HCT116 (cell line): ENCODE measurements around the gene SORCS2. TPM values are rescaled to one million over a fixed set of nuclear protein-coding genes. Genes with fewer than 3 reads are reported as not detected.

ENCODE experiments used
- ATAC-seq: fragments of 200-7000 bp; cut with Tn5 transposase; 2 replicates; pipeline ENCODE4 v1.9.1; 2020; ENCODE audit warnings: mild to moderate bottlenecking, moderate library complexity
- BruUV-seq: library from RNA; stranded (reverse); fragments of 400-500 nt; replicated peaks from 2 replicates; lab custom pipeline; 2021; lab: Mats Ljungman, UMichigan
- CTCF ChIA-PET: fragments of 300-600 bp; sonication (Branson Sonifier 250); formaldehyde crosslinking; loops from one replicate; lab custom pipeline; 2021; ENCODE audit warnings: antibody characterized with exemption; lab: Charles Lee
- POLR2A ChIA-PET: fragments of 300-600, 350-600 bp; sonication (Branson Sonifier 250); formaldehyde crosslinking; loops from one replicate; lab custom pipeline; 2021; ENCODE audit warnings: antibody characterized with exemption; lab: Charles Lee
- RAD21 ChIA-PET, 2 experiments: fragments of 300-600 bp; sonication (Branson Sonifier 250); formaldehyde crosslinking; loops; one replicate each; lab custom pipeline; 2023; ENCODE audit warnings: low total read pairs in 2 of 2; ENCODE audit not compliant: uncharacterized antibody in 2 of 2, unreplicated experiment in 2 of 2, low non-redundant PET in 1 of 2; lab: Charles Lee
- DNase-seq: peaks from one replicate; pipeline ENCODE4 v3.0.0-alpha.2; 2010; ENCODE audit warnings: low read depth, low spot score
- H2AFZ ChIP-seq: fragments of 200-600 bp; shearing (Covaris generic), sonication (generic); 2 replicates; pipeline ENCODE4 v1.6.1; 2017; ENCODE audit warnings: low read depth, mixed run types, mixed read lengths, antibody characterized with exemption, low read length; ENCODE audit not compliant: poor library complexity, severe bottlenecking
- H3K27ac ChIP-seq: 2 replicates; pipeline ENCODE4 v1.5.1; 2012; ENCODE audit warnings: low read depth, low read length
- H3K27me3 ChIP-seq: fragments of 200-600 bp; sonication (generic); 2 replicates; pipeline ENCODE4 v1.6.1; 2016; ENCODE audit warnings: mixed run types, low read length, mixed read lengths; ENCODE audit not compliant: insufficient read depth
- H3K36me3 ChIP-seq, 2 experiments: fragments of 200-500 bp in 1 of 2; fragments of 200-600 bp in 1 of 2; sonication (Bioruptor generic) in 1 of 2; sonication (generic) in 1 of 2; 2 replicates each; pipeline versions ENCODE4 v1.5.1 to v1.6.1; 2014 to 2016; ENCODE audit warnings: low read length in 2 of 2, inconsistent platforms in 1 of 2, mixed read lengths in 1 of 2, mixed run types in 1 of 2; ENCODE audit not compliant: insufficient read depth in 2 of 2, control insufficient read depth in 1 of 2
- H3K4me1 ChIP-seq, 2 experiments: fragments of 200-600 bp in 1 of 2; sonication (generic) in 1 of 2; 2 replicates each; pipeline versions ENCODE4 v1.5.1 to v1.6.1; 2012 to 2017; ENCODE audit warnings: low read length in 2 of 2, inconsistent platforms in 1 of 2, mild to moderate bottlenecking in 1 of 2, mixed read lengths in 1 of 2, mixed run types in 1 of 2, moderate library complexity in 1 of 2; ENCODE audit not compliant: insufficient read depth in 2 of 2, control insufficient read depth in 1 of 2
- H3K4me2 ChIP-seq: fragments of 200-600 bp; sonication (generic); 2 replicates; pipeline ENCODE4 v1.6.1; 2017; ENCODE audit warnings: mixed run types, low read length, mixed read lengths
- H3K4me3 ChIP-seq, 2 experiments: fragments of 200-600 bp in 1 of 2; sonication (generic) in 1 of 2; replicated peaks in 1 of 2; 2 replicates each; pipeline ENCODE4 v1.5.1; 2011 to 2016; ENCODE audit warnings: low read length in 2 of 2, control low read depth in 1 of 2, low read depth in 1 of 2, mild to moderate bottlenecking in 1 of 2, mixed read lengths in 1 of 2, mixed run types in 1 of 2
- H3K79me2 ChIP-seq: fragments of 200-600 bp; sonication (generic); 2 replicates; pipeline ENCODE4 v1.6.1; 2017; ENCODE audit warnings: mild to moderate bottlenecking, mixed run types, low read length, moderate library complexity, mixed read lengths; ENCODE audit not compliant: insufficient read depth
- H3K9ac ChIP-seq: fragments of 200-600 bp; sonication (generic); 2 replicates; pipeline ENCODE4 v1.6.1; 2016; ENCODE audit warnings: low read length, mixed read lengths
- H3K9me2 ChIP-seq: fragments of 200-600 bp; sonication (generic), shearing (Covaris generic); 2 replicates; pipeline ENCODE4 v1.6.1; 2017; ENCODE audit warnings: mixed run types, mild to moderate bottlenecking, moderate library complexity; ENCODE audit not compliant: insufficient read depth
- H3K9me3 ChIP-seq, 2 experiments: fragments of 200-500 bp in 1 of 2; fragments of 200-600 bp in 1 of 2; sonication (Bioruptor generic) in 1 of 2; sonication (generic) in 1 of 2; 2 replicates each; pipeline ENCODE4 v1.6.1; 2014 to 2017; ENCODE audit warnings: low read length in 2 of 2, mixed read lengths in 2 of 2, inconsistent platforms in 1 of 2, low read depth in 1 of 2, mild to moderate bottlenecking in 1 of 2, mixed run types in 1 of 2, moderate library complexity in 1 of 2; ENCODE audit not compliant: control insufficient read depth in 1 of 2, insufficient read depth in 1 of 2
- H4K20me1 ChIP-seq: fragments of 200-600 bp; sonication (generic), shearing (Covaris generic); 2 replicates; pipeline ENCODE4 v1.6.1; 2017; ENCODE audit warnings: mixed run types, mild to moderate bottlenecking, moderate library complexity; ENCODE audit not compliant: insufficient read depth
- ATF3 ChIP-seq: IDR thresholded peaks from 2 replicates; pipeline ENCODE4 v1.6.1; 2012
- CBX3 ChIP-seq: IDR thresholded peaks from 2 replicates; pipeline ENCODE4 v1.6.1; 2012; ENCODE audit warnings: low read depth
- CEBPB ChIP-seq: IDR thresholded peaks from 2 replicates; pipeline ENCODE4 v1.6.1; 2012; ENCODE audit warnings: low read depth
- CTCF ChIP-seq, 3 experiments: fragments of 200-600 bp in 1 of 3; sonication (generic) in 1 of 3; IDR thresholded peaks in 2 of 3; conservative IDR thresholded peaks in 1 of 3; 2 replicates each; pipeline ENCODE4 v1.5.1; 2012 to 2017; ENCODE audit warnings: low read depth in 2 of 3, low read length in 2 of 3, antibody characterized with exemption in 1 of 3, borderline replicate concordance in 1 of 3, control low read depth in 1 of 3, mild to moderate bottlenecking in 1 of 3, mixed read lengths in 1 of 3, mixed run types in 1 of 3, moderate library complexity in 1 of 3; ENCODE audit not compliant: insufficient read depth in 1 of 3
- ELF1 ChIP-seq: IDR thresholded peaks from 2 replicates; pipeline ENCODE4 v1.6.1; 2012; ENCODE audit warnings: low read depth, borderline replicate concordance
- FOSL1 ChIP-seq: IDR thresholded peaks from 2 replicates; pipeline ENCODE4 v1.6.1; 2012; ENCODE audit warnings: low read depth
- JUND ChIP-seq: IDR thresholded peaks from 2 replicates; pipeline ENCODE4 v1.6.1; 2012
- MAX ChIP-seq: IDR thresholded peaks from 2 replicates; pipeline ENCODE4 v1.6.1; 2012
- RAD21 ChIP-seq: IDR thresholded peaks from 2 replicates; pipeline ENCODE4 v1.6.1; 2012; ENCODE audit warnings: low read depth, mild to moderate bottlenecking
- SIN3A ChIP-seq: IDR thresholded peaks from 2 replicates; pipeline ENCODE4 v1.6.1; 2012; ENCODE audit warnings: low read depth
- SP1 ChIP-seq: IDR thresholded peaks from 2 replicates; pipeline ENCODE4 v1.6.1; 2012; ENCODE audit warnings: low read depth
- SRF ChIP-seq: IDR thresholded peaks from 2 replicates; pipeline ENCODE4 v1.6.1; 2012; ENCODE audit warnings: low read depth
- TCF7L2 ChIP-seq: IDR thresholded peaks from 2 replicates; pipeline ENCODE4 v1.7.0; 2011; ENCODE audit warnings: borderline replicate concordance, inconsistent platforms; ENCODE audit not compliant: insufficient read depth, insufficient read length; ENCODE audit errors: extremely low read depth
- YY1 ChIP-seq: IDR thresholded peaks from 2 replicates; pipeline ENCODE4 v1.6.1; 2011; ENCODE audit warnings: low read length, low read depth, moderate library complexity, mild to moderate bottlenecking; ENCODE audit not compliant: insufficient replicate concordance; ENCODE audit errors: extremely low read depth
- ZBTB33 ChIP-seq: IDR thresholded peaks from 2 replicates; pipeline ENCODE4 v1.6.1; 2011; ENCODE audit warnings: mild to moderate bottlenecking, low read length, moderate library complexity; ENCODE audit not compliant: insufficient replicate concordance; ENCODE audit errors: extremely low read depth
- intact Hi-C: fragments of 100-400 bp; cut with micrococcal nuclease; formaldehyde crosslinking; loops from 2 replicates; pipeline ENCODE4 v1.10.0; 2022
- total RNA-seq: library from RNA; stranded (reverse); gene quantifications from one replicate; pipeline ENCODE4 v1.2.1, GENCODE V29; 2021; ENCODE audit not compliant: unreplicated experiment

SORCS2 gene
- total RNA-seq, 1 experiment from 2014 or later = 0.37 TPM

- Histone ChIP-seq H3K36me3 (no peaks in the 10 kb centered on the region), H3K79me2 (no peaks in the 10 kb centered on the region), H3K9me3 (no peaks in the 10 kb centered on the region), H3K4me1 (no peaks in the 10 kb centered on the region), H3K4me3 (no peak overlapping the region), H4K20me1 (no peaks in the 10 kb centered on the region), H3K9me2 (no peaks in the 10 kb centered on the region), H3K27ac (no peak overlapping the region), H2AFZ (no peak overlapping the region), H3K4me2 (no peak overlapping the region), H3K9ac (no peak overlapping the region), H3K27me3 (no peaks in the 10 kb centered on the region; the same call in 1 of the 2 replicates)
- no TSS peak for BruUV-seq
- CTCF ChIA-PET = no interaction called here
- POLR2A ChIA-PET = no interaction called here
- intact Hi-C loops = no loop called here
- ATAC-seq = no peak
- TF ChIP-seq RAD21 = no peak
- no peak for TF ChIP-seq SRF
- TF ChIP-seq JUND = no peak
- no peak for TF ChIP-seq YY1
- TF ChIP-seq SP1 = no peak
- no peak for TF ChIP-seq MAX
- TF ChIP-seq FOSL1 = no peak
- TF ChIP-seq CTCF (IDR thresholded peaks at IDR 0.05 in 2 of 3, conservative IDR thresholded peaks at IDR 0.05 in 1 of 3; ENCODE audit: borderline replicate concordance in 1 of 3, insufficient read depth in 1 of 3, low read depth in 2 of 3, low read length in 2 of 3) = no peak
- TF ChIP-seq CEBPB = no peak
- no peak for TF ChIP-seq CBX3
- no peak for TF ChIP-seq TCF7L2
- TF ChIP-seq ATF3 = no peak
- TF ChIP-seq ELF1 = no peak
- TF ChIP-seq SIN3A = no peak
- no peak for TF ChIP-seq ZBTB33
- no peak for DNase-seq
- RAD21 ChIA-PET = no interaction called here
Measured at GRCh38 chr4:7687006-7687405, 494.7 kb downstream of the SORCS2 start.
